Measurements from ENCODE around the gene STK36.

GRCh38 chr2:218623366-218623705 lies 48.5 kb upstream of the STK36 start:
- TF ChIP-seq SUZ12 (IDR thresholded peaks at IDR 0.05; ENCODE audit: extremely low read depth, insufficient read depth, insufficient read length) = no peak
- no peak for TF ChIP-seq ZNF274 (IDR thresholded peaks at IDR 0.05; ENCODE audit: low read depth, low read length)

Measured in NT2/D1 (cell line).